DND-41 (cell line): ENCODE measurements around the gene INPP5A.

Experiments
- ATAC-seq: fragments of 200-7000 bp; cut with Tn5 transposase; 3 replicates; pipeline ENCODE4 v1.9.1; 2021; ENCODE audit warnings: low read depth; ENCODE audit not compliant: insufficient read depth
- DNase-seq: peaks from one replicate; pipeline ENCODE4 v3.0.0-alpha.2; 2020
- H2AFZ ChIP-seq: 2 replicates; pipeline ENCODE4 v1.6.0; 2012; ENCODE audit warnings: low read depth, low read length
- H3K27ac ChIP-seq: 2 replicates; pipeline ENCODE4 v1.5.1; 2012; ENCODE audit warnings: low read length, inconsistent platforms
- H3K27me3 ChIP-seq: fragments of 200-600 bp; sonication (generic); 2 replicates; pipeline ENCODE4 v1.6.0; 2012; ENCODE audit warnings: low read length, mild to moderate bottlenecking, inconsistent platforms; ENCODE audit not compliant: insufficient read depth, poor library complexity
- H3K36me3 ChIP-seq: 2 replicates; pipeline ENCODE4 v1.5.1; 2012; ENCODE audit warnings: low read length, inconsistent platforms; ENCODE audit not compliant: insufficient read depth
- H3K4me1 ChIP-seq: 2 replicates; pipeline ENCODE4 v1.5.1; 2012; ENCODE audit warnings: mild to moderate bottlenecking, low read length; ENCODE audit not compliant: insufficient read depth
- H3K4me2 ChIP-seq: 2 replicates; pipeline ENCODE4 v1.6.0; 2012; ENCODE audit warnings: mild to moderate bottlenecking, moderate library complexity, low read length, inconsistent platforms; ENCODE audit not compliant: insufficient read depth
- H3K4me3 ChIP-seq, 2 experiments: fragments of 200-600 bp in 1 of 2; shearing (Covaris generic) in 1 of 2; 2 replicates each; pipeline ENCODE4 v1.5.1; 2012 to 2016; ENCODE audit warnings: inconsistent platforms in 2 of 2, low read length in 2 of 2, mild to moderate bottlenecking in 2 of 2, low read depth in 1 of 2, moderate library complexity in 1 of 2
- H3K79me2 ChIP-seq: 2 replicates; pipeline ENCODE4 v1.6.0; 2012; ENCODE audit warnings: low read length, inconsistent platforms; ENCODE audit not compliant: insufficient read depth
- H3K9ac ChIP-seq: 2 replicates; pipeline ENCODE4 v1.6.0; 2012; ENCODE audit warnings: low read depth, mild to moderate bottlenecking, inconsistent platforms, low read length, moderate library complexity
- H3K9me3 ChIP-seq: 2 replicates; pipeline ENCODE4 v1.5.1; 2012; ENCODE audit warnings: low read length, moderate library complexity, mild to moderate bottlenecking, inconsistent platforms; ENCODE audit not compliant: insufficient read depth, severe bottlenecking
- H4K20me1 ChIP-seq: 2 replicates; pipeline ENCODE4 v1.6.0; 2012; ENCODE audit warnings: low read length; ENCODE audit not compliant: insufficient read depth
- EZH2 ChIP-seq: IDR thresholded peaks from 3 replicates; pipeline ENCODE4 v1.6.1; 2012; ENCODE audit warnings: borderline replicate concordance, low read depth, mild to moderate bottlenecking, moderate library complexity, low read length, inconsistent platforms; ENCODE audit not compliant: severe bottlenecking
- TF ChIP-seq, protein P1 (sequence below): IDR thresholded peaks from 2 replicates; pipeline ENCODE4 v1.5.1; 2012; ENCODE audit warnings: borderline replicate concordance, low read length, moderate library complexity, mild to moderate bottlenecking; ENCODE audit not compliant: poor library complexity, severe bottlenecking; ENCODE audit errors: extremely low read depth

INPP5A gene

DNA sequence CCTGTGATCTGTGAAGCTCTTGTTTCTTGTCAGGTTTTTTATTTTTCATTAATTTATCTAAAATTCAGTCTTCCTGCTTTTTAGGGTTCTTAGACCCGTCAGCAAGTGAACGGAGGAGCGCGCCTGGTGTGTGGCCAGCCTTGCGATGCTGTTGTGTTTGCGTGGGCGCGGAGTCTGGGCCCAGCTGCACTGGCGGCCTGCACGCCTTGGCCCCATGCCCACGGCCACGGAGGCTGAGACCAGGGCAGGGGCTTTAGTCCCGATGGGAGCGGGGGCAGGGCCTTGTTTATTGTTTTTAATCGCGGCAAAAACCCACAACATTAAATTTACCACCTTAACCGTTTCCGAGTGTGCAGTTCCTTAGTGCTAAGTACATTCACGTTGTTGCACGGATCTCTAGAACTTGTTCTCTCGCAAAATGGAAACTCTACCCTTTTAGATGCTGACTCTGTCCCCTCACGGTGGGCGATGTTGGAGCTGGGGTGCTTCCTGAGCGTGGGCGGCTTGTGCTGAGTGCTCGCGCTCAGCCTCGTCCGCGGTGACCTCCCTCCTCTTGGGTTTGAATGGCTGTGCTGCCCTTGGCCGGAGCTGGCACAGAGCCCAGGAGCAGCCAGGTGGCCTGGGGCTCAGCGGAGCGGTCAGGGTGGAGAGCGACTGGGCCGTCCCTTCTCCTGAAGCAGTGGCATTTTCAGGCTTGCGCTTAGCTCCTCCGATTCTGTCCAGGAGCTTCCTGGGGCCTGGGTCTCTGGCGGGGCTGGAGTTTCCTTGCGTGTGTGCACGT is 69.1 kb downstream of the INPP5A start:
- Histone ChIP-seq H3K27ac (no peak overlapping the region), H3K4me1 (no peaks in the 10 kb centered on the region), H3K9me3 (no peaks in the 10 kb centered on the region), H4K20me1 (peaks cover 80% of the 10 kb centered on the region), H3K27me3 (no peaks in the 10 kb centered on the region), H2AFZ (no peak overlapping the region), H3K9ac (no peak overlapping the region), H3K36me3 (no peaks in the 10 kb centered on the region), H3K4me2 (no peak overlapping the region), H3K4me3 (no peak overlapping the region), H3K79me2 (peaks cover 67% of the 10 kb centered on the region)
- DNase-seq: no peak
- TF ChIP-seq, protein P1, sequence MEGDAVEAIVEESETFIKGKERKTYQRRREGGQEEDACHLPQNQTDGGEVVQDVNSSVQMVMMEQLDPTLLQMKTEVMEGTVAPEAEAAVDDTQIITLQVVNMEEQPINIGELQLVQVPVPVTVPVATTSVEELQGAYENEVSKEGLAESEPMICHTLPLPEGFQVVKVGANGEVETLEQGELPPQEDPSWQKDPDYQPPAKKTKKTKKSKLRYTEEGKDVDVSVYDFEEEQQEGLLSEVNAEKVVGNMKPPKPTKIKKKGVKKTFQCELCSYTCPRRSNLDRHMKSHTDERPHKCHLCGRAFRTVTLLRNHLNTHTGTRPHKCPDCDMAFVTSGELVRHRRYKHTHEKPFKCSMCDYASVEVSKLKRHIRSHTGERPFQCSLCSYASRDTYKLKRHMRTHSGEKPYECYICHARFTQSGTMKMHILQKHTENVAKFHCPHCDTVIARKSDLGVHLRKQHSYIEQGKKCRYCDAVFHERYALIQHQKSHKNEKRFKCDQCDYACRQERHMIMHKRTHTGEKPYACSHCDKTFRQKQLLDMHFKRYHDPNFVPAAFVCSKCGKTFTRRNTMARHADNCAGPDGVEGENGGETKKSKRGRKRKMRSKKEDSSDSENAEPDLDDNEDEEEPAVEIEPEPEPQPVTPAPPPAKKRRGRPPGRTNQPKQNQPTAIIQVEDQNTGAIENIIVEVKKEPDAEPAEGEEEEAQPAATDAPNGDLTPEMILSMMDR: no peak
- no peak for TF ChIP-seq EZH2
- no peak for ATAC-seq

DNA sequence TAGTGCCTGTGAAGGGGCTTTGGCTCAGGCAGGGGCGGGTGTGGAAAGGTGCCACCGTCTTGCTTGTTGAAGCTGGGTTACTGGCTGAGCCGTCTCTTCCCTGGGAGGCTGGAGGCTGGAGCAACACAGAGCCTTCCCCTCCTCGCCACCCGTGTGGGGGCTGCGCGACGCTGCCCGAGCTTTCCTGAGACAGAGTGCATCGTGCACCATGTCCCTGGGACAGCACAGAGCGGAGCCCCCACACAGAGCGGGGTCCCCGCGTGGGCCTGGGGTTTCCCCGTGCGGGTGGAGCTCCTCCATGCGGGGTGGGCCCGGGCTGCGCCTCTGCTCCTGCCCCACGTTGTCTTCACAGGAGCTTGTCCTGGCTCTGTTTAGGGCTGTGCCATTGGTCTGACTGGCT is 69.9 kb downstream of the INPP5A start:
- no peaks in the 10 kb centered on the region for H3K27me3 ChIP-seq
- no peak overlapping the region for H3K9ac ChIP-seq
- TF ChIP-seq EZH2: no peak
- TF ChIP-seq, protein P1: no peak
- H3K36me3 ChIP-seq: no peaks in the 10 kb centered on the region
- ATAC-seq (no peak), DNase-seq (no peak)
- no peak overlapping the region for H3K4me3 ChIP-seq
- no peak overlapping the region for H3K4me2 ChIP-seq
- no peak overlapping the region for H2AFZ ChIP-seq
- no peaks in the 10 kb centered on the region for H3K4me1 ChIP-seq
- H4K20me1 ChIP-seq: peaks cover 86% of the 10 kb centered on the region
- H3K27ac ChIP-seq: no peak overlapping the region
- peaks cover 61% of the 10 kb centered on the region for H3K79me2 ChIP-seq
- no peaks in the 10 kb centered on the region for H3K9me3 ChIP-seq

DNA sequence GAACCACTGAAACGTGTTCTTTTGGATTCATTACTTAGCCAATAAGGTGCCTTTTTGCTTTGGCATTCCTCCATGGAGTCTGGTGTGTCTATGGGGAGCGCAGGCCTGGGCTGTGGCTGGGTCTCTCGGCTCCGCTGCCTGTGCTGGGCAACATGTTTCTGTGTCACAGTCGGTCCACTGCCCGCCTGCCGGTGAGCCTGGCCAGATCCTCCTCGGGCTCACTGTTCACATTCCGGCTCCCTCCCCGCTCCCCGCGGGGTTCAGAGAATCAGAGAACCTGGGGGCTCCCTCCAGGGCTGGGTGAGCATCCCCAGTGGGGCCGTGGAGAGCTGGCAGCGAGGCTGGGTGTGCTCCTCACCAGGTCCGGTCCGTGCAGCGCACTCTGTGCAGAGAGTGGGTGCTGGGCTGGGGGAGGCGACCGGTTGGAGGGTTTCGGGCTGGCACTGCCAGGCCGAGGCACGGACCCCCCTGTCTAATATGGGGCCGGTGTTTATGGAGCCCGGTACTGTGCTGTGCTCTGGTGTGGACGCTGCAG is 70.4 kb downstream of the INPP5A start:
- H3K27ac ChIP-seq: no peak overlapping the region
- no peak overlapping the region for H3K4me3 ChIP-seq
- H3K4me2 ChIP-seq: no peak overlapping the region
- peaks cover 59% of the 10 kb centered on the region for H3K79me2 ChIP-seq
- no peak for TF ChIP-seq EZH2
- TF ChIP-seq, protein P1: no peak
- no peaks in the 10 kb centered on the region for H3K4me1 ChIP-seq
- no peak overlapping the region for H3K9ac ChIP-seq
- no peak overlapping the region for H2AFZ ChIP-seq
- no peak for ATAC-seq
- H4K20me1 ChIP-seq: peaks cover 86% of the 10 kb centered on the region
- H3K36me3 ChIP-seq: no peaks in the 10 kb centered on the region
- H3K27me3 ChIP-seq: no peaks in the 10 kb centered on the region
- H3K9me3 ChIP-seq: no peaks in the 10 kb centered on the region
- no peak for DNase-seq
